Transverse colon (tissue), 4 donors: ENCODE results near the gene DPYD. TPM values are rescaled to one million over a fixed set of nuclear protein-coding genes. Genes with fewer than 3 reads are reported as not detected.

Experiments
- DNase-seq: peaks from one replicate; pipeline ENCODE4 v3.0.0-alpha.2; 2019
- H3K27ac ChIP-seq, 4 donors: fragments of 200-600 bp; sonication (generic); 2 replicates each; pipeline ENCODE4 v1.5.1; 2016 to 2018; ENCODE audit warnings: inconsistent platforms in 4 of 4
- H3K27me3 ChIP-seq: fragments of 200-600 bp; sonication (generic); 2 replicates; pipeline ENCODE4 v1.5.1; 2017; ENCODE audit warnings: inconsistent platforms
- H3K36me3 ChIP-seq, 4 donors: fragments of 200-600 bp; sonication (generic); 2 replicates each; pipeline ENCODE4 v1.5.1; 2017 to 2019; ENCODE audit warnings: inconsistent platforms in 4 of 4
- H3K4me1 ChIP-seq, 4 donors: fragments of 200-600 bp; sonication (generic); 2 replicates each; pipeline ENCODE4 v1.5.1; 2017 to 2020; ENCODE audit warnings: inconsistent platforms in 4 of 4
- H3K4me3 ChIP-seq, 4 donors: fragments of 200-600 bp; sonication (generic); 1 replicate in 1 of 4; 2 replicates in 3 of 4; pipeline versions ENCODE4 v1.5.1 to v1.6.1; 2017 to 2019; ENCODE audit warnings: inconsistent platforms in 4 of 4
- H3K9me3 ChIP-seq, 2 donors: fragments of 200-600 bp; sonication (generic); 2 replicates each; pipeline ENCODE4 v1.5.1; 2017 to 2019; ENCODE audit warnings: inconsistent platforms in 2 of 2
- CTCF ChIP-seq, 5 experiments: fragments of 200-600 bp in 3 of 5; fragments of 450-650 bp in 2 of 5; sonication (generic) in 3 of 5; IDR thresholded peaks; 1 replicate in 2 of 5; 2 replicates in 3 of 5; pipeline ENCODE4 v1.5.1; 2016 to 2017; ENCODE audit warnings: antibody characterized with exemption in 5 of 5, inconsistent platforms in 3 of 5, mild to moderate bottlenecking in 2 of 5, moderate library complexity in 1 of 5
- EP300 ChIP-seq: sonication (generic); formaldehyde crosslinking; IDR thresholded peaks from one replicate; pipeline ENCODE4 v1.6.1; 2017; ENCODE audit warnings: antibody characterized with exemption, low read depth
- POLR2A ChIP-seq: fragments of 450-650 bp; IDR thresholded peaks from one replicate; pipeline ENCODE4 v1.6.1; 2016; ENCODE audit warnings: antibody characterized with exemption, mild to moderate bottlenecking, moderate library complexity
- POLR2AphosphoS5 ChIP-seq, 3 donors: sonication (generic); formaldehyde crosslinking; IDR thresholded peaks; one replicate each; pipeline ENCODE4 v1.6.1; 2016; ENCODE audit warnings: antibody characterized with exemption in 3 of 3
- WGBS, 2 donors: methylation state at CpG; one replicate each; pipeline ENCODE4 v1.1.5; 2018; ENCODE audit warnings: low coverage in 1 of 2; 5-methylcytosine and 5-hydroxymethylcytosine counted together
- in situ Hi-C, 4 donors: fragments of 200-750 bp; cut with MboI; loops; one replicate each; pipeline versions ENCODE4 v1.15.0 to v1.15.1; 2017; ENCODE audit warnings: low sequenced_read_pairs in 3 of 4, low pct_ligation_motif_present in 1 of 4, low pct_unique_long_range_greater_than_20kb in 1 of 4
- intact Hi-C: fragments of 100-400 bp; cut with DNase I; formaldehyde crosslinking; loops from one replicate; pipeline ENCODE4 v1.15.1; 2023; ENCODE audit warnings: low total_unique reads
- total RNA-seq, 4 donors: library from RNA; depleted of rRNA; stranded (reverse); fragments of >200 nt; gene quantifications; one replicate each; pipeline ENCODE4 v1.1.0, GENCODE V29; 2016

DPYD gene
- total RNA-seq, 4 donors from 2014 or later, result 11.2 to 34.8 (median 26.0) TPM

DNA sequence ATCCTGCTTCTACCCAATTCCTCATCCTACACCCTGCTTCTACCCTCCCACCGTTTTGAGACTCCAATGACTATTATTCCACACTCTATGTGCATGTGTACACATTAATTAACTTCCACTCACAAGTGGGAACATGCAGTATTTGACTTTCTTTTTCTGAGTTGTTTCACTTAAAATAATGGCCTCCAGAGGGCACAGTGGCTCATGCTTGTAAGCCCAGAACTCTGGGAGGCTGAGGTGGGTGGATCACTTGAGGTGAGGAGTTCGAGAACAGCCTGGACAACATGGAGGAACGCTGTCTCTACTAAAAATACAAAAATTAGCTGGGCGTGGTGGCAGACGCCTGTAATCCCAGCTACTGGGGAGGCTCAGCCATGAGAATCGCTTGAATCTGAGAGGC, 734.5 kb downstream of the DPYD start:
- no peaks in the 10 kb centered on the region for H3K9me3 ChIP-seq
- intact Hi-C loops (no loop called here), in situ Hi-C loops (no loop called here)
- DNase-seq, result no peak
- no peaks in the 10 kb centered on the region for H3K36me3 ChIP-seq
- no peaks in the 10 kb centered on the region for H3K4me1 ChIP-seq
- no peaks in the 10 kb centered on the region for H3K27me3 ChIP-seq
- no peak for TF ChIP-seq EP300
- no peak for TF ChIP-seq POLR2A
- no peak for TF ChIP-seq POLR2AphosphoS5 (IDR thresholded peaks at IDR 0.05)
- TF ChIP-seq CTCF (IDR thresholded peaks at IDR 0.05), result no peak
- H3K27ac ChIP-seq, result no peak overlapping the region
- 80 to 87% methylated on average over 6 of the region's 6 CpGs for WGBS, 2 donors
- no peak overlapping the region for H3K4me3 ChIP-seq

GRCh38 chr1:97174039-97174704, 746.7 kb downstream of the DPYD start:
- no peaks in the 10 kb centered on the region for H3K27me3 ChIP-seq
- intact Hi-C loops (no loop called here), in situ Hi-C loops (no loop called here)
- H3K27ac ChIP-seq, result no peak overlapping the region
- 53 to 73% methylated on average over 2 to 4 of the region's 4 CpGs for WGBS, 2 donors
- no peak for DNase-seq
- TF ChIP-seq CTCF (IDR thresholded peaks at IDR 0.05) (no peak), EP300 (no peak), POLR2A (no peak)
- no peaks in the 10 kb centered on the region for H3K4me1 ChIP-seq
- H3K36me3 ChIP-seq, result no peaks in the 10 kb centered on the region
- no peak overlapping the region for H3K4me3 ChIP-seq
- H3K9me3 ChIP-seq, result no peaks in the 10 kb centered on the region

- WGBS, 2 donors, result 60 to 65% methylated on average over 1 to 2 of the region's 2 CpGs
- Histone ChIP-seq H3K36me3 (no peaks in the 10 kb centered on the region), H3K9me3 (no peaks in the 10 kb centered on the region), H3K4me3 (no peak overlapping the region), H3K27ac (no peak overlapping the region), H3K4me1 (no peaks in the 10 kb centered on the region), H3K27me3 (no peaks in the 10 kb centered on the region)
- intact Hi-C loops (no loop called here), in situ Hi-C loops (no loop called here)
- DNase-seq, result no peak
- TF ChIP-seq CTCF (IDR thresholded peaks at IDR 0.05), result no peak
- TF ChIP-seq EP300, result no peak
- no peak for TF ChIP-seq POLR2A
Measured at GRCh38 chr1:97170300-97170699, 750.5 kb downstream of the DPYD start.

DNA sequence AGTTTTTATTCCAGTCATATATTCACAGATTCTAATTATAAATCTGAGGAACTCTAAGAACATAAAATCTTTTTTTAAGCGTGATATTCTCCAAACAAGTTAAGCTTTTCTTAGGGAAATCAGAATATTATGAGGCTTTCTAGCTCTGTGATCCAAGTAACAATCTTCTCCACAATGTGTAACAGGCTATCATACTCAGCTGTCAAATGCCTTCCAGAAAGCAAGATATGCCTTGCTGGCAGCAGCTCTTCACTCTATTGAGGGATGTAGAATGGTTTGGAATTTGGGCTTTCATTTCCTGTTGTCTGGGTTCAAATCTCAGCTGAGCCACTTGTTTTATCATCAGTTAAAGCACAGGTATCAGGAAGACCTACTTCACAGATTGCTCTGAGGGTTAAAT, 752.8 kb downstream of the DPYD start:
- TF ChIP-seq EP300 (no peak), POLR2A (no peak), CTCF (IDR thresholded peaks at IDR 0.05) (no peak), POLR2AphosphoS5 (IDR thresholded peaks at IDR 0.05) (no peak)
- Histone ChIP-seq H3K4me1 (no peaks in the 10 kb centered on the region), H3K4me3 (no peak overlapping the region), H3K36me3 (no peaks in the 10 kb centered on the region), H3K9me3 (no peaks in the 10 kb centered on the region), H3K27me3 (no peaks in the 10 kb centered on the region), H3K27ac (no peak overlapping the region)
- intact Hi-C loops (no loop called here), in situ Hi-C loops (no loop called here)
- no peak for DNase-seq
- 96 to 100% methylated on average over 1 of the region's 1 CpG for WGBS, 2 donors
